ENCODE measurements around the gene PCK1.

- TF ChIP-seq, protein P1, sequence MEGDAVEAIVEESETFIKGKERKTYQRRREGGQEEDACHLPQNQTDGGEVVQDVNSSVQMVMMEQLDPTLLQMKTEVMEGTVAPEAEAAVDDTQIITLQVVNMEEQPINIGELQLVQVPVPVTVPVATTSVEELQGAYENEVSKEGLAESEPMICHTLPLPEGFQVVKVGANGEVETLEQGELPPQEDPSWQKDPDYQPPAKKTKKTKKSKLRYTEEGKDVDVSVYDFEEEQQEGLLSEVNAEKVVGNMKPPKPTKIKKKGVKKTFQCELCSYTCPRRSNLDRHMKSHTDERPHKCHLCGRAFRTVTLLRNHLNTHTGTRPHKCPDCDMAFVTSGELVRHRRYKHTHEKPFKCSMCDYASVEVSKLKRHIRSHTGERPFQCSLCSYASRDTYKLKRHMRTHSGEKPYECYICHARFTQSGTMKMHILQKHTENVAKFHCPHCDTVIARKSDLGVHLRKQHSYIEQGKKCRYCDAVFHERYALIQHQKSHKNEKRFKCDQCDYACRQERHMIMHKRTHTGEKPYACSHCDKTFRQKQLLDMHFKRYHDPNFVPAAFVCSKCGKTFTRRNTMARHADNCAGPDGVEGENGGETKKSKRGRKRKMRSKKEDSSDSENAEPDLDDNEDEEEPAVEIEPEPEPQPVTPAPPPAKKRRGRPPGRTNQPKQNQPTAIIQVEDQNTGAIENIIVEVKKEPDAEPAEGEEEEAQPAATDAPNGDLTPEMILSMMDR (IDR thresholded peaks at IDR 0.05): no peak
- no peak for TF ChIP-seq POLR2A (IDR thresholded peaks at IDR 0.05)
- no peak for TF ChIP-seq EP300 (IDR thresholded peaks at IDR 0.05)
Measured at GRCh38 chr20:57577679-57578475, 17.0 kb downstream of the PCK1 start.

Data from ovary (tissue), 3 donors.